HEK293 (cell line): ENCODE measurements around the gene TAS2R10.
"Not testable (repeated sequence)": the region's sequence is repeated elsewhere in the genome, so short reads cannot be mapped to it uniquely, and the experiment has no call there.

ENCODE experiments used
- CTCF ChIA-PET: fragments of 350-600 bp; formaldehyde crosslinking; extraction: SDS; loops from one replicate; lab custom pipeline; 2021; ENCODE audit warnings: antibody characterized with exemption; lab: Yijun Ruan, JAX
- POLR2A ChIA-PET: fragments of 300-600 bp; formaldehyde crosslinking; extraction: SDS; loops from one replicate; lab custom pipeline; 2020; ENCODE audit warnings: antibody characterized with exemption, inconsistent platforms; lab: Yijun Ruan, JAX
- H3K27ac ChIP-seq: fragments of 200-500 bp; sonication (Bioruptor generic); 2 replicates; pipeline ENCODE4 v1.5.1; 2014; ENCODE audit warnings: low read depth, low read length, control low read depth, inconsistent platforms; ENCODE audit errors: extremely low read depth
- H3K36me3 ChIP-seq, 2 experiments: fragments of 200-500 bp in 1 of 2; sonication (Bioruptor generic) in 1 of 2; 1 replicate in 1 of 2; 2 replicates in 1 of 2; pipeline ENCODE4 v1.5.1; 2014 to 2017; ENCODE audit warnings: inconsistent platforms in 2 of 2, low read length in 2 of 2; ENCODE audit not compliant: control insufficient read depth in 2 of 2, insufficient read depth in 1 of 2
- H3K4me1 ChIP-seq: fragments of 200-500 bp; sonication (Bioruptor generic); 2 replicates; pipeline ENCODE4 v1.5.1; 2014; ENCODE audit warnings: mild to moderate bottlenecking, low read length, inconsistent platforms; ENCODE audit not compliant: control insufficient read depth, insufficient read depth
- H3K4me3 ChIP-seq: 2 replicates; pipeline ENCODE4 v1.5.1; 2011; ENCODE audit warnings: low read depth, mild to moderate bottlenecking, control low read depth, low read length, moderate library complexity
- H3K9me3 ChIP-seq: fragments of 200-500 bp; sonication (Bioruptor generic); 2 replicates; pipeline ENCODE4 v1.5.1; 2014; ENCODE audit warnings: low read depth, low read length, inconsistent platforms; ENCODE audit not compliant: control insufficient read depth, insufficient read depth
- GLI2 ChIP-seq: fragments of 450-650 bp; formaldehyde crosslinking; IDR thresholded peaks from 2 replicates; pipeline ENCODE4; 2017; ENCODE audit warnings: missing biosample characterization, missing genetic modification characterization, low read depth, borderline replicate concordance
- SCRT2 ChIP-seq: fragments of 450-650 bp; formaldehyde crosslinking; IDR thresholded peaks from 2 replicates; pipeline ENCODE4 v1.5.1; 2016; ENCODE audit warnings: missing biosample characterization, missing genetic modification characterization
- YY2 ChIP-seq: fragments of 450-650 bp; formaldehyde crosslinking; IDR thresholded peaks from 2 replicates; pipeline ENCODE4 v1.5.1; 2016; ENCODE audit warnings: missing biosample characterization, missing genetic modification characterization
- ZFP41 ChIP-seq: fragments of 450-650 bp; formaldehyde crosslinking; IDR thresholded peaks from 2 replicates; pipeline ENCODE4 v1.5.1; 2016; ENCODE audit warnings: missing biosample characterization, missing genetic modification characterization, borderline replicate concordance
- ZNF133 ChIP-seq: fragments of 450-650 bp; formaldehyde crosslinking; IDR thresholded peaks from 2 replicates; pipeline ENCODE4 v1.5.1; 2016; ENCODE audit warnings: missing biosample characterization, missing genetic modification characterization
- ZNF16 ChIP-seq: fragments of 450-650 bp; formaldehyde crosslinking; IDR thresholded peaks from 2 replicates; pipeline ENCODE4 v1.5.1; 2016; ENCODE audit warnings: low read depth, missing biosample characterization, missing genetic modification characterization
- ZNF266 ChIP-seq: fragments of 450-650 bp; formaldehyde crosslinking; IDR thresholded peaks from 2 replicates; pipeline ENCODE4 v1.5.1; 2016; ENCODE audit warnings: missing biosample characterization, missing genetic modification characterization, low read depth
- ZNF335 ChIP-seq: fragments of 450-650 bp; formaldehyde crosslinking; conservative IDR thresholded peaks from 2 replicates; pipeline ENCODE4 v1.5.1; 2016; ENCODE audit warnings: missing biosample characterization, missing genetic modification characterization
- ZNF37A ChIP-seq: fragments of 450-650 bp; IDR thresholded peaks from 2 replicates; pipeline ENCODE4 v1.5.1; 2018; ENCODE audit warnings: missing biosample characterization, missing genetic modification characterization
- ZNF48 ChIP-seq: fragments of 450-650 bp; formaldehyde crosslinking; IDR thresholded peaks from 2 replicates; pipeline ENCODE4 v1.5.1; 2016; ENCODE audit warnings: missing biosample characterization, missing genetic modification characterization
- ZNF510 ChIP-seq: fragments of 450-650 bp; formaldehyde crosslinking; IDR thresholded peaks from 2 replicates; pipeline ENCODE4 v1.5.1; 2018; ENCODE audit warnings: mild to moderate bottlenecking, missing genetic modification characterization, missing biosample characterization; ENCODE audit not compliant: insufficient replicate concordance
- ZNF623 ChIP-seq: fragments of 450-650 bp; formaldehyde crosslinking; IDR thresholded peaks from 2 replicates; pipeline ENCODE4 v1.5.1; 2016; ENCODE audit warnings: missing biosample characterization, missing genetic modification characterization
- ZNF654 ChIP-seq: fragments of 450-650 bp; formaldehyde crosslinking; IDR thresholded peaks from 2 replicates; pipeline ENCODE4 v1.5.1; 2016; ENCODE audit warnings: low read depth, missing biosample characterization, missing genetic modification characterization
- ZNF664 ChIP-seq: fragments of 450-650 bp; formaldehyde crosslinking; IDR thresholded peaks from 2 replicates; pipeline ENCODE4 v1.5.1; 2016; ENCODE audit warnings: missing biosample characterization, missing genetic modification characterization
- ZNF843 ChIP-seq: fragments of 450-650 bp; formaldehyde crosslinking; IDR thresholded peaks from 2 replicates; pipeline ENCODE4 v1.5.1; 2016; ENCODE audit warnings: missing biosample characterization, missing genetic modification characterization
- ZSCAN30 ChIP-seq: fragments of 450-650 bp; IDR thresholded peaks from 2 replicates; pipeline ENCODE4 v1.5.1; 2018; ENCODE audit warnings: missing biosample characterization, mild to moderate bottlenecking, missing genetic modification characterization, moderate library complexity
- TF ChIP-seq, protein P1 (sequence below): fragments of 450-650 bp; IDR thresholded peaks from 2 replicates; pipeline ENCODE4 v1.5.1; 2018; ENCODE audit warnings: missing biosample characterization, mild to moderate bottlenecking, missing genetic modification characterization
- TF ChIP-seq, protein P2 (sequence below): fragments of 450-650 bp; formaldehyde crosslinking; IDR thresholded peaks from 2 replicates; pipeline ENCODE4 v1.5.1; 2016; ENCODE audit warnings: missing biosample characterization, missing genetic modification characterization

TAS2R10 gene

DNA sequence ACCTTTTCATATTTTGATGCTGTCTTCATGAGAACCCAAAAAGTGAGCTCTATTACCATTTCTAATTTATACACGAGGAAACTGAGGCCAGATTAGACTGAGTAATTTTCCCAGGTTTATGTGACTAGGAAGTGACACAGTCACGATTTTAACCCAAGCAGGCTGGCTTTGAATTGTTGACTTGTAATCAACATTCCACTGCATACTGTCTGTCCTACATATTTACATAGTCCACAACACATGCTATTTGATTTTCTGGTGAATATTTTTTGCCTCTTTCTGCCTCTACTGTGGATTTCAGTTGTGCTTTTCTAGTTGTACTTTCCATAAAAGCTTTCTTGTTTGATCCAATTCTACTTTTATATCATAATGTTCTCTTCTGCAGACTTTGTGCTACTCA, 31.9 kb downstream of the TAS2R10 start (continued):
- TF ChIP-seq ZNF664 (tag by site-specific recombination) = no peak
- no peak for TF ChIP-seq ZNF266 (tag by site-specific recombination)
- TF ChIP-seq, protein P1, sequence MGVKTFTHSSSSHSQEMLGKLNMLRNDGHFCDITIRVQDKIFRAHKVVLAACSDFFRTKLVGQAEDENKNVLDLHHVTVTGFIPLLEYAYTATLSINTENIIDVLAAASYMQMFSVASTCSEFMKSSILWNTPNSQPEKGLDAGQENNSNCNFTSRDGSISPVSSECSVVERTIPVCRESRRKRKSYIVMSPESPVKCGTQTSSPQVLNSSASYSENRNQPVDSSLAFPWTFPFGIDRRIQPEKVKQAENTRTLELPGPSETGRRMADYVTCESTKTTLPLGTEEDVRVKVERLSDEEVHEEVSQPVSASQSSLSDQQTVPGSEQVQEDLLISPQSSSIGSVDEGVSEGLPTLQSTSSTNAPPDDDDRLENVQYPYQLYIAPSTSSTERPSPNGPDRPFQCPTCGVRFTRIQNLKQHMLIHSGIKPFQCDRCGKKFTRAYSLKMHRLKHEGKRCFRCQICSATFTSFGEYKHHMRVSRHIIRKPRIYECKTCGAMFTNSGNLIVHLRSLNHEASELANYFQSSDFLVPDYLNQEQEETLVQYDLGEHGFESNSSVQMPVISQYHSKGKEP (tag by site-specific recombination) = no peak
- no peak for TF ChIP-seq ZNF16
- TF ChIP-seq ZNF623 (tag by site-specific recombination) = no peak
- TF ChIP-seq, protein P2, sequence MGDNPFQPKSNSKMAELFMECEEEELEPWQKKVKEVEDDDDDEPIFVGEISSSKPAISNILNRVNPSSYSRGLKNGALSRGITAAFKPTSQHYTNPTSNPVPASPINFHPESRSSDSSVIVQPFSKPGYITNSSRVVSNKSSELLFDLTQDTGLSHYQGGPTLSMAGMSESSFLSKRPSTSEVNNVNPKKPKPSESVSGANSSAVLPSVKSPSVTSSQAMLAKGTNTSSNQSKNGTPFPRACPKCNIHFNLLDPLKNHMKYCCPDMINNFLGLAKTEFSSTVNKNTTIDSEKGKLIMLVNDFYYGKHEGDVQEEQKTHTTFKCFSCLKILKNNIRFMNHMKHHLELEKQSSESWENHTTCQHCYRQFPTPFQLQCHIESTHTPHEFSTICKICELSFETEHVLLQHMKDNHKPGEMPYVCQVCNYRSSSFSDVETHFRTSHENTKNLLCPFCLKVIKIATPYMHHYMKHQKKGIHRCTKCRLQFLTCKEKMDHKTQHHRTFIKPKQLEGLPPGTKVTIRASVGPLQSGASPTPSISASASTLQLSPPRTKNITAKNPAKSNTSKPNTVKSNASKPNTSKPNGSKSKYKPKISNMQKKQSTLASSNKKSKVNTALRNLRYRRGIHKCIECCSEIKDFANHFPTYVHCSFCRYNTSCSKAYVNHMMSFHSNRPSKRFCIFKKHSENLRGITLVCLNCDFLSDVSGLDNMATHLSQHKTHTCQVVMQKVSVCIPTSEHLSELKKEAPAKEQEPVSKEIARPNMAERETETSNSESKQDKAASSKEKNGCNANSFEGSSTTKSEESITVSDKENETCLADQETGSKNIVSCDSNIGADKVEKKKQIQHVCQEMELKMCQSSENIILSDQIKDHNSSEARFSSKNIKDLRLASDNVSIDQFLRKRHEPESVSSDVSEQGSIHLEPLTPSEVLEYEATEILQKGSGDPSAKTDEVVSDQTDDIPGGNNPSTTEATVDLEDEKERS (tag by site-specific recombination) = no peak
- TF ChIP-seq ZNF654 (tag by site-specific recombination) = no peak
- TF ChIP-seq GLI2 (tag by site-specific recombination) = no peak
- no peak for TF ChIP-seq ZSCAN30 (tag by site-specific recombination)

DNA sequence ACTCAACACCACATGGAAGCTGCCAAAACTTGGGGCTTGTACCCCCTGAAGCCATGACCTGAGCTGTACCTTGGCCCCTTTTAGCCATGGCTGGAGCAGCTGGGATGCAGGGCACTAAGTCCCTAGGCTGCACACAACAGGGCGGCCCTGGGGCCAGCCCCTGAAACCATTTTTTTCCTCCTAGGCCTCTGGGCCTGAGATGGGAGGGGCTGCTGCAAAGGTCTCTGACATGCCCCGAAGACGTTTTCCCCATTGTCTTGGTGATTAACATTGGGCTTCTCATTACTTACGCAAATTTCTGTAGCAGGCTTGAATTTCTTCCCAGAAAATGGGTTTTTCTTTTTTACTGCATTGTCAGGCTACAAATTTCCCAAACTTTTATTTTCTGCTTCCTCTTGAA, 34.4 kb downstream of the TAS2R10 start:
- H3K4me3 ChIP-seq, H3K27ac ChIP-seq, H3K4me1 ChIP-seq, CTCF ChIA-PET, POLR2A ChIA-PET, H3K36me3 ChIP-seq, H3K9me3 ChIP-seq: not testable (repeated sequence)

DNA sequence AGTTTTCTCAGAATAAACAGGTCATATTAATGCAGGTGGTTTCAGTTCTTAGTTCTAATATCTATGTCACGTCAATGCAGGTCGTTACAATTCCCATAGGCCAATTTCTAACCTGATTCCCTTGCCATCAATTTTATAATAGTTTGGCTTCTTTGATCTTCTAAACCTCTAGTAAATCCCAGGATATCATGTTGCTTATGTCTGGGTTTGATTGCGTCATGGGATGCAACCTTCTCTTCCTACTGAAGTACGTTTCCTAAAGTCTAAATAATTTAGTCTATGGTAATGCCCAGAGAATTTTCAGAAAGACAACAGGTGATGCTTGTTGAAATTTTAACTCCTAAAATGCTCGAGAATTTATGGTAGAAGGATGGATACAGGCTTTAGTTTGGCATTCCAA, 42.9 kb downstream of the TAS2R10 start:
- peak; percentile 29; the same call in 1 of the 2 replicates for TF ChIP-seq SCRT2 (tag by site-specific recombination)
- no peak for TF ChIP-seq ZNF37A (tag by site-specific recombination)
- POLR2A ChIA-PET = no interaction called here

DNA sequence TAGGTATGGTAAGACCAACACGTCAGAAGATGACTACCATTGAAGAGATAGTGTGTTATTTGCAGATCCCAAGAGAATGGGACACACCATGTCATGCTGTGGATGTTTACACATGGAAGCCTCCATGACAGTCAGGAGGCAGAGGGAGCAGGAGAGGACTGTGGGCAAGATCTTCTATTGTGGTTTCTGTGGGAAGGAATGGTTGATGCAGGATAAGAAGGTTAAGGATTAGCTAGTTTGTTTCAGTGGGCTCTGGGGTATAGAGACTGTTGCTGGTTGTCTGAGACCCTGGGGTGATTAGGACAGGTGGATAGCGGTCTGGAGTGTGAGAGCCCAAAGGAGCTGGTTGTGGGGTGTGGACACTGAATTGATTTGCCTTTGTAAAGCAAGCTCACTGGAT, 47.1 kb downstream of the TAS2R10 start:
- ChIA-PET POLR2A (no interaction called here), CTCF (interaction anchor here (1.0 to 2.3 kb wide), 2 partner anchors 420 to 431 kb away, joined by 4 to 11 read pairs; no protein-coding TSS in a partner anchor)
- H3K9me3 ChIP-seq = no peaks in the 10 kb centered on the region

More for the DNA sequence above, 42.9 kb downstream of the TAS2R10 start:
- CTCF ChIA-PET = no interaction called here
- H3K4me3 ChIP-seq = no peak overlapping the region
- no peaks in the 10 kb centered on the region for H3K4me1 ChIP-seq
- H3K27ac ChIP-seq = no peak overlapping the region
- H3K9me3 ChIP-seq = no peaks in the 10 kb centered on the region
- no peaks in the 10 kb centered on the region for H3K36me3 ChIP-seq

More for the DNA sequence above, 47.1 kb downstream of the TAS2R10 start:
- TF ChIP-seq, protein P2 (tag by site-specific recombination) = no peak
- TF ChIP-seq ZNF843 (tag by site-specific recombination) = no peak
- TF ChIP-seq ZNF48 (tag by site-specific recombination) = no peak
- no peak for TF ChIP-seq YY2 (tag by site-specific recombination)
- no peak for TF ChIP-seq ZNF335
- no peak for TF ChIP-seq ZFP41
- no peak for TF ChIP-seq ZNF510
- no peak for TF ChIP-seq ZNF133 (tag by site-specific recombination)
- TF ChIP-seq, all 188 proteins: peak for 0
- Histone ChIP-seq H3K4me3 (no peak overlapping the region), H3K27ac (no peak overlapping the region), H3K4me1 (no peaks in the 10 kb centered on the region), H3K36me3 (no peaks in the 10 kb centered on the region)
